COR-L47 (cell line): ENCODE data around the gene CCR4.
"Not testable (repeated sequence)": the region's sequence is repeated elsewhere in the genome, so short reads cannot be mapped to it uniquely, and the experiment has no call there.

Source experiments
- DNase-seq: peaks from one replicate; lab custom pipeline; 2025; lab: John Stamatoyannopoulos, UW

The CCR4 gene

DNA sequence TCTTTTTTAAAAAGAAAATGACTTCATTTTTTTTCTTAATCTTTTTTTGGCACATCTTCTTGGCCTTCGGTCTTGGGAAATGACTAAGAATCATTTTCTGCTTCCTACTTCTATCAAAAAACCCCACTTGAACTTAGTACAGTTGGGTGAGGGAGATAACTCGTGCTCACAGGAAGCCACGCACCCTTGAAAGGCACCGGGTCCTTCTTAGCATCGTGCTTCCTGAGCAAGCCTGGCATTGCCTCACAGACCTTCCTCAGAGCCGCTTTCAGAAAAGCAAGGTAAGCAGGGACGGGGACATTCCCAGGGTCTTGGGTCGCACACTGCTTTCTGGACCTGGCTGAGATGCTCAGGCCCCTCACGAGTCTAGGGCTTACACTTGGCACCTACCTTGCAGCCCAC lies at the start of gene CCR4:
Gene CCR4 (plus strand): TSS at position 235 of the 402 bp plus-strand sequence. CDS start 1,779 bp downstream, outside the sequence.
- DNase-seq: no peak

DNA sequence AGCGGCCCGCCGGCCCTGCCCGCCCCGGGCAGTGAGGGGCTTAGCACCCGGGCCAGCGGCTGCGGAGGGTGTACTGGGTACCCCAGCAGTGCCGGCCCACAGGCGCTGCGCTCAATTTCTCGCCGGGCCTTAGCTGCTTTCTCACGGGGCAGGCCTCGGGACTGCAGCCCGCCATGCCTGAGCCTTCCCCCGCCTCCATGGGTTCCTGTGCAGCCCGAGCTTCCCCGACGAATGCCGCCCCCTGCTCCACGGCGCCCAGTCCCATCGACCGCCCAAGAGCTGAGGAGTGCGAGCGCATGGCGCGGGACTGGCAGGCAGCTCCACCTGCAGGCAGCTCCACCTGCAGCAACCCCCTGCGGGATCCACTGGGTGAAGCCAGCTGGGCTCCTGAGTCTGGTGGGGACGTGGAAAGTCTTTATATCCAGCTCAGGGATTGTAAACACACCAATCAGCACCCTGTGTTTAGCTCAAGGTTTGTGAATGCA lies 48.5 kb upstream of the CCR4 start:
- peak; percentile 7 for DNase-seq

DNA sequence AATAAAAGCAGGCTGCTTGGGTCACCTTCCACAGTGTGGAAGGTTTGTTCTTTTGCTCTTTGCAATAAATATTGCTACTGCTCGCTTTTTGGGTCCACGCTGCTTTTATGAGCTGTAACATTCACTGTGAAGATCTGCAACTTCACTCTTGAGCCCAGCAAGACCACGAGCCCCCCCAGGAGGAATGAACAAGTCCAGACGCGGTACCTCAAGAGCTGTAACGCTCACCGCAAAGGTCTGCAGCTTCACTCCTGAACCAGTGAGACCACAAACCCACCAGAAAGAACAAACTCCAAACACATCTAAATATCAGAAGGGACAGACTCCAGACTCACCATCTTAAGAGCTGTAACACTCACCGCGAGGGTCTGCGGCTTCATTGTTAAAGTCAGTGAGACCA lies 47.5 kb upstream of the CCR4 start:
- no peak for DNase-seq

DNA sequence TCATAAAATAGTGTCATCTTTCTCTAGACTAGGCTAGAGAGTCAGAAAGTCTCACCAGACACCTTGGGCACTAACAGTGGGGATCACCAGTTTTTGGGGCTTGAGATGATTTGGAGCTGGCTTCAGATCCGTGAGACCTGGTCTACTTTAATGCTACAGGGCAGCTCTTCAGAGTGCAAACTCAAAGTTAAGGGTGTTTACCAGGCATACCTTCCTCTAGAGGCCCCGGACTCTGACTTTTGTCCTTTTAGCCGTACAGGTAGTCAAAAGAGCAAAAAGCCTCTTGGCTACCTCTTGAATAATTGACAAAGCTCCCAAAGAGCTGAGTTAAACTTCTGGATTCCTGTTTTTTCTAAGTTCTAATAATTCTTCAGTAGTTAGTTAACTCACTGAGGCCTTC lies 41.4 kb upstream of the CCR4 start:
- DNase-seq: no peak

DNA sequence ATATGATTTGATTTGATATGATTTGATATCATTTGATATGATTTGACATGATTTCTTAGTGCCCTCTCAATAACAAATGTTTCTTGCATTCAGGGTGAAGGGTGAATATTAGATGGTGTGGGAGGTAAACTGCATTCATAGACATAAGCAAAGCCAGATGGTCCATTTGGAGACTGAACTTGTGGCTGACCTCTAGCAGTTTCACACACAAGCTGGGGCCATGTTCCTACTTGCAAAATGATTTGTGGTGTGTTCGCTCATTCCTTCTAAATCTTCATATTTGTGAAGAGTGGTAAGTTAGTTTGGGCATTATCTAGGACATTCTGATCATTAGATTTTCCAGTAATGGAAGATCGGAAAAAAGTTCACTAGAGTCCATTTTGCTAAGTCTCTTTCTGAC lies 40.5 kb upstream of the CCR4 start:
- DNase-seq: no peak

DNA sequence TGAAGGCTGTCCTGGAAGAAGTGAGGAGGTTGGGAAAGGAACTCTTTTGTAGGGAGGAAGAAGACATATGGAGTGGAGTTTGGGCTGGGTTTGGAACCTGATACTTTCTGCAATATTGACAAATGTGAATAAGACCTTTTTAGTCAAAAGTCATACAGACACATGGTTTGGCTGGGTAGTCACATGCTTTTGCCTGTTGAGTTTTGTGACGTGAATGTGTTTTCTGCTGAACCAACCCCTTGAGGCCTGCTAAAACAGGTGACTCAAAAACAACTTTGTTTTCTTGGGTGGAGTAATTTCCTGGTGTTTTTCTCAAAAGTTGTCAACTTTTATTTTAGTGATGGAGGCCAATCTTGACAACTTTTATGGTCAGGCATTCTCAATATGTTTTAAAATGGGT lies 39.4 kb upstream of the CCR4 start:
- DNase-seq: no peak

DNA sequence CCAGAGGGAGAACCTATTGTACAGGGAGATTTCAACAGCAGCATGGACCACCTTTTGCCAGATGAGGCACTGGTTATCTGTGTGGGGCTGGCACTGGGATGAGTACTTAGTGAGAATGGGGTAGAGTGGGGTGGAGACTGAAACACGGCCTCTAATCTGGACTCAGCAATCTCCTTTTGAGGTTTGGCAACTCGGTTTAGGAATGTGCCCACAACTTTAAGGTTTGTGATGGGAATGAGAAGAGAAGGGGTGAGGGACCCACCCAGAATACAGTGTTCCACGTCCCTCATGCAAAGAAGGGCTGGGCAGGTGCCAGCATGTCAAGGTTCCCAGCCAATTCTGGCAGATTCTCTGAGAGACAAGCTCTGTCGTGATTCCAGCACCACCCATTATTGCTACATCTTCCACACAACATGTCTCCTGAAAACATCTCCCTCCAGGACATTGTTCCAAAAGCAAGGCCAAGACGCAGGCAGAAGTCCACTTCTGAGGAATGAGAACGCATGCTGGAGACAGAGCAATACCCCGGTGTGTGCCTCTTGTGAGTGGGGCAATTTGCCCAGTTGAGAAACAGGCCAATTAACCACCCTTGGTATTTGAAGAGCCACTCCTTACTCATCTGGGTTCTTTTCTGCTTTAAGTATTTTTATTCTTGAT lies 37.5 kb upstream of the CCR4 start:
- DNase-seq: no peak

DNA sequence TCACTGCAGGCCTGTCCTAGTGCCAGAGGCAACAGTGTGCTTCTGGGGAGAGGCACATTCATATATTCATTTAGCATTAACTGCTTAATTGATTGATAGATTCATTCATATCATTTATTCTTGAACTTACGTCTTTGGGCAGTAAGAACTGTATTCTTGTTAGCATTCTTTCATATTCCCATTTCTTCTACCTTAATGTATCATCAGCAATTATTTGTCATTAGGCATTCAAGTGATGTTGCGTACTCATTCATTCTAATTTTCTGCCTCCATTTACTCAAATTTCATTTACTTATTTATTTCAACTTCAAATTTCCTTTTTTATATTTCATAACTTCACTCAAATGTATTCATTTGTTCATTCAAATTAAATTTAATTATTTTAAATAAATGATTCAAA lies 31.5 kb upstream of the CCR4 start:
- no peak for DNase-seq

DNA sequence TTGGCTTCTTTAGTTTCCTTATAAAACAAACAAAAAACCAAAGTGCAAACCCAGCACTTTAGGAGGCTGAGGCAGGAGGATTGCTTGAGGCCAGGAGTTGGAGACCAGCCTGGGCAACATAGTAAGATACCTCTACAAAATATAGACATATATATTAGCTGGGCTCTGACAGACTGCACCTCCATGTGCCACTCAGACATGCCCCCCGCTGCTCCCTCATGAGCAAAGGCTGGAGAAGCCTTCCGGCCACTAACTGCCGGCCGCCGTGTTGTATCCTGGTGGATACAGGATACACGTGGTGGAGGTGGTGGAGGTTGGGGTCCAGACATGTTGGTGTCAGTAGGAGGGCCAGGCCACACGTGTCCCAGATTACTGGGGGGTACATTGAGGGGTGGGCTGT lies 29.4 kb upstream of the CCR4 start:
- DNase-seq: no peak

DNA sequence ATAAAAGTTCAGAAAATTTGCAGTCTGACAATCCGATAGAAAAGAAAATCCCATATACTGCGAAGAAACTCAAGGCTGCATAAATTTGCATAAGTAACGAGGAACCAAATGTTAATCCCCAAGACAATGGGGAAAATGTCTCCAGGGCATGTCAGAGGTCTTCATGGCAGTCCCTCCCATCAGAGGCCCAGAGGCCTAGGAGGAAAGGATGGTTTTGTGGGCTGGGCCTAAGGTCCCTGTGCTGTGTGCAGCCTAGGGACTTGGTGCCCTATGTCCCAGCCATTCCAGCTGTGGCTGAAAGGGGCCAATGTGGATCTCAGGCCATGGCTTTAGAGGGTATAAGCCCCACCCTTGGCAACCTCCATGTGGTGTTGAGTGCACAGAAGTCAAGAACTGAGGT lies 21.3 kb upstream of the CCR4 start:
- no peak for DNase-seq

DNA sequence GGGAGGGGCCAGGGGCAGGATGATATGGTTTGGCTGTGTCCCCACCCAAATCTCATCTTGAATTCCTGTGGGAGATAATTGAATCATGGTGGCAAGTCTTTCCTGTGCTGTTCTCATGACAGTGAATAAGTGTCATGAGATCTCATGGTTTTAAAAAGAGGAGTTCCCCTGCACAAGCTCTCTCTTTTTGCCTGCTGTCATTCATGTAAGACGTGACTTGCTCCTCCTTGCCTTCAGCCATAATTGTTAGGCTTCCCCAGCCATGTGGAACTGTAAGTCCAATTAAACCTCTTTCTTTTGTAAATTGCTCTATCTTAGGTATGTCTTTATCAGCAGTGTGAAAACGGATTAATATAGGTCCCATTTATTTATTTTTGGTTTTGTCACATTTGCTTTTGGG lies 20.2 kb upstream of the CCR4 start:
- DNase-seq: not testable (repeated sequence)

DNA sequence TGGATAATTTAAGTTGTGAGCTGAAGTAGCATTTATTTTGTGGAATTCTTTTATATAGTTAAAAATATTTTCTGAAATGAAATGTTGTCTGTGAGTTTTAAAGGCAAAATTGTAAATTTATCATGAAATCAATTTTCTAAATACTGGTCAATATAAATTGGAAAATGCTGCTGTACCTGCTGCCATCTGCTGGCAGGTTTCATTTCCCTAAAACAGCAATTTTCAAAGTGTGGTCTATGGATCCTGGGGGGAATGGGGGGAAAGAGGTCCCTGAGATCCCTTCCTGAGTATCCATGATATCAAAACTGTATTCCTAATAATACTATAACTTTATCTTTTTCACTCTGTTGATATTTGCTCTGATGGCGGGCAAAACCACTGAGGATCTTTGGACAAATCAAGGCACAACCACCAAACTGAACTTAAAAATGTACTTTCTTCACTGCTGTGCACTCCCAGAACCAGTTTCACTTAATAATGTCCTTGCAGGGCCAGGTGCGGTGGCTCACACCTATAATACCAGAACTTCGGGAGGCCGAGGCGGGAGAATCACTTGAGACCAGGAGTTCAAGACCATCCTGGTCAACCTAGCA lies 17.2 kb upstream of the CCR4 start:
- no peak for DNase-seq

DNA sequence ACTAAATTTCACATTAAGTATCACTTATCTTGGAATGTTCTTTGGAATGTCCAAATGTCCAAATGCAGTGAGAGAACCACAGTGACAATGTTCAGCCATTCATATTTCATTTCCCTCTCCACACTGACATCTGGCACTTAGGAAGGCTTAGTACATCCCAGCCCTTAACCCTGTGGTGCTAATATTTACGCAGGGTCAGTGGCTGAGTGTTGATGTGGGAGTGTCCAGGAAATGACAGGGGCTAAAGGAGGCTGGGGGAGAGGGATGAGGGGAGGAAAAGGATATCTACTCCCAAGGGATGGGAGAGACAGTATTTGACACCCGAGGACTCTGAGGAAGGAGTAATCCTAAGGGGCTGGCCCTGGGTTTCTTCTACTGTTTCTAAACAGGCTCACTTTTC lies 14.1 kb upstream of the CCR4 start:
- no peak for DNase-seq

DNA sequence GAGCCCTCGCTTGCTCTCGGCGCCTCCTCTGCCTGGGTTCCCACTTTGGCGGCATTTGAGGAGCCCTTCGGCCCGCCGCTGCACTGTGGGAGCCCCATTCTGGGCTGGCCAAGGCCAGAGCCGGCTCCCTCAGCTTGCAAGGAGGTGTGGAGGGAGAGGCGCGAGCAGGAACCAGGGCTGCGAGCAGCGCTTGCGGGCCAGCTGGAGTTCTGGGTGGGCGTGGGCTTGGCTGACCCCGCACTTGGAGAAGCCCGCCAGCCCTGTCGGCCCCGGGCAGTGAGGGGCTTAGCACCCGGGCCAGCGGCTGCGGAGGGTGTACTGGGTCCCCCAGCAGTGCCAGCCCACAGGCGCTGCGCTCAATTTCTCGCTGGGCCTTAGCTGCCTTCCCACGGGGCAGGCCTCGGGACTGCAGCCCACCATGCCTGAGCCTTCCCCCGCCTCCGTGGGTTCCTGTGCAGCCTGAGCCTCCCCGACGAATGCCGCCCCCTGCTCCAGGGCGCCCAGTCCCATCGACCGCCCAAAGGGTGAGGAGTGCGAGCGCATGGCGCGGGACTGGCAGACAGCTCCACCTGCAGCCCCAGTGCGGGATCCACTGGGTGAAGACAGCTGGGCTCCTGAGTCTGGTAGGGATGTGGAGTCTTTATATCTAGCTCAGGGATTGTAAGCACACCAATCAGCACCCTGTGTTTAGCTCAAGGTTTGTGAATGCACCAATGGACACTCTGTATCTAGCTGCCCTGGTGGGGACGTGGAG lies 11.7 kb upstream of the CCR4 start:
- not testable (repeated sequence) for DNase-seq

DNA sequence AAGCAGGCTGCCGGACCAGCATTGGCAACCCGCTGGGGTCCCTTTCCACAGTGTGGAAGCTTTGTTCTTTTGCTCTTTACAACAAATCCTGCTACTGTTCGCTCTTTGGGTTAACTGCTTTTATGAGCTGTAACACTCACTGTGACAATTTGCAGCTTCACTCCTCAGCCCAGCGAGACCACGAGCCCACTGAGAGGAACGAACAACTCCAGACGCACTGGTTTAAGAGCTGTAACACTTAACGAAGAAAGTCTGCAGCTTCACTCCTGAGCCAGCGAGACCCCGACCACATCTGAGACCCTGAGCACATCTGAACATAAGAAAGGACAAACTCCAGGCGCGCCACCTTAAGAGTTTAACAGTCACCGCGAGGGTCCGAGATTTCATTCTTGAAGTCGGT lies 10.7 kb upstream of the CCR4 start:
- DNase-seq: no peak

DNA sequence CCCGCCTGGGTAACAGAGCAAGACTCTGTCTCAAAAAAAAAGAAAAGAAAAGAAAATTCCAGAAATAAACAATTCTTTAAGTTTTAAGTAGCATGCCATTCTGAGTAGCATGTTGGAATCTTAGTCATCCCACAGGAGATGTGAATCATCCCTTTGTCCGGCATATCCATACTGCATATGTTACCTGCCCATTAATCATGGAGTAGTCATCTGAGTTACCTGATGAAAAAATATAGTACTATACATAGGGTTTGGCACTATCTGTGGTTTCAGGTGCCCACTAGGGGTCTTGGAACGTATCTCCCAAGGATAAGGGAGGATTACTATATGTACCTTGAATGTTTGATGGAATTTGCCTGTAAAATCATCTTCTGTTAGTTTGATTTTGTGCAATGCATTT lies 6.3 kb upstream of the CCR4 start:
- no peak for DNase-seq

DNA sequence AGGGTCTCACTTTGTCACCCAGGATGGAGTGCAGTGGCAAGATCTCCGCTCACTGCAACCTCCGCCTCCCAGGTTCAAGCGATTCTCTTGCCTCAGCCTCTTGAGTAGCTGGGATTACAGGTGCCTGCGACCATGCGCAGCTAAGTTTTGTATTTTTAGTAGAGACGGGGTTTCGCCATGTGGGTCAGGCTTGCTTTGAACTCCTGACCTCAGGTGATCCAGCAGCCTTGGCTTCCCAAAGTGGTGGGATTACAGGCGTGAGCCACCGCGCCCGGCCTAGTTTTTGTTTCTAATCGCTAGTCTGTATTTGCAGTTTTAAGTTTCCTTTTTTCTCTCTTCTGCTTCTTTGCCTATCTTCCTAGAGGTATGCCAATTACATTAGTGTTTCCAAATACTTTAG lies 5.8 kb upstream of the CCR4 start:
- not testable (repeated sequence) for DNase-seq

DNA sequence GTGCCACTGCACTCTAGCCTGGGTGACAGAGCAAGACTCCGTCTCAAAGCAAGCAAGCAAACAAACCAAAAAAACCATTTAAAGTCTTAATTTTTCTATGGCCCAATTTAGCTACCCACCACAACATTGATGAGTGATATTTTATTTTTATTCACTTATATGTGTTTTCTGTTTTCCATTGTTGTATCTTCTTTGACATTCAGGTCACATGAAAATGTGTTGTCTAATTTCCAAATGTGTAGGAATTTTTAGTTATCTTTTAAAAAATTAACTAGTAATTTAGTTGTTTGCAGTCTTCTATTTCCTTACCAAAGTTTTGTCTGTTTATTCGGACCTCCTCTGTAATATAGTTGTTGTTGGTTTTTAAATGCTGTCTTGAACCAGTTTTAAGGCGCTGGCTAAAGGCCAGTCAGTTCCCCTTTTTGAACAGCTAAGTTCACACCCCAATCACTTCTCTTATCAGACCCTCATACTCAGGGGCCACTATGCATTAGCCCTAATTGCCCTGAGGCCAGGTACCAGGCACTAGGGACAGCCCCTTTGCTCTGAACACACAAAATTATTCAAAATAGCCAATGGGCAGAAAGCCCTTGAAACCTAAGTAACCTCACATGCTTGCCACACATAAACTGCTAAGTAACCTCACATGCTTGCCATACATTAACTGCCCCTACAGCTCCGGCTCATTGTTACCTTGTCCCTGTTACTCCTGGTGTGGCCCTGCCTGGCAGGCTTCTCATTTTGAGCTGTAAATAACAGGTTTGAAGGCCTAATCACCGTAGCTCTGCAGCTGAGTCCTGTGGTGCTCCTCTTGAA lies 4.3 kb upstream of the CCR4 start:
- DNase-seq: no peak

DNA sequence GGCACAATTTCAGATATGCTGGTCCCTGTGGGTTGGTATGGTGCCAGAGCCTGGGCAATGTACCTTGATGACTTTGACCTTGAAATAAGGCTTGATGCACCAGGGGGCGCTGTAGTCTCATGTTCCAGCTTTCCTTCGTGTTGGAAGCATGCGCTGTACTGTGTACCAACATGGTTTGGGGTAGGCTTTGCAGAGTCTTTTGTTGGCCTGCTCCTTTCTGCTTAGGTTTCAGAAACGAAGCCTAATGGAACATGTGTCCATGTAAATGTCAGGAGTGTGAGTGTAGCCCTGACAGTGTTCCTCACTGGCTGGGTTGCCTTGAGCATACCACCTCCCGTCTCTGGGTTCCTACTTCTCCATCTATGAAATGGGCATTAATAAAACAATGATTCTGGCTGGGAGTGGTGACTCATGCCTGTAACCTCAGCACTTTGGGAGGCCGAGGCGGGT lies 3.6 kb upstream of the CCR4 start:
- DNase-seq: peak; percentile 67

DNA sequence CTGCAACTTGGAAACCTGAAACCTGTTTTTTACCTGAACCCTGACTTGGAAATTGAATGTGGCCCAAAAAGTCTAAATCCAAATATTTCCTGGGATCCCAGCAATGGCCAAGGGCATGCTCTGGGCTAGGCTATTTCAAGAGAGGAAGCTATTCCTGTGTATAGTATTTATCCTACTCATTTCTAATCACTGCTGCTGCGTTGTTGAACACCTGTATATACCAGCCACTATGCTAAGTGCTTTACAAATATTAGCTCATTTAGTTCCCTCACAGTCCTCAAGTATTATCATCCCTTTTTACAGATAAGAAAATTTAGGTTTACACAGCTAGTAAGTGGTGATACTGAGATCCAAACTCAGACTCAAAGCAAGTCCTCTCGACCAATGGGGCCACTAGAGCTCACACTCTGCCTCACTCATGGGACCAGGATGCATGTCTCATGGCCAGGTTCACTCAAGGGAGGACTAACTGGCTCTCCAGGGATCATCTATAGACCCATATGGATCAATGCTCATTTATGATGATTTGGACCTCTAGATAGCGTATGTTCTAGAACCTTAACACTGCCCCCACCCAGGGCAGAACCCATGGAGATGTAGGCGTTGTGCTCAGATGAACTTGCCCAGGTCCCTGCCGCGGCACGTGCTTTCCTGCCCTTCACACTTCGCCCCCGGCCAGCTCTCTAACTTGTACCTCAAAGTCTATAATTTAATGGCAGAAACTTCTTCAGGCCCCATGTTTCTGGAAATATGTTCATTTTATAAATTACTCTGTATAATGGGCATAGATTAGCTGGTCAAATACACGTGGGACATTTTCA lies 2.6 kb upstream of the CCR4 start:
- no peak for DNase-seq

DNA sequence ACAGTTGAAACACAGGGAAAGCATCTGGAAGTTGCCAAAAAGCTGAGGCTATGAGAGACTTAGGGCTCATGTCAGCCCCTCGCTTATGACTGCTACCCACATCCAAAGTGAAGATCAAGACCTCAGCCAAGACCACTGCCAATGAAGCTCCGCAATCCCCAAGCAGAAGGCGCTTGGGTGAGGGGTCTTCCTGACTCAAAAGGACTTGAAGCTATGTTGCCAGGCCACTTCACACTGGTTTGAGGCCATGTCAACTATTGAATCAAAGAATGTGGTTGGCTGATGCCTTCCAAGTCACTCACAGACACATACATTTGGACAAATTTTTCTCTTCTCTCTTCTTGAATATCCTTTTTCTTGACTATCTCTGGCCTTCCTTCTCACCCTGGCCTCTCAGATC lies 928 bp upstream of the CCR4 start:
- no peak for DNase-seq
